ENCODE measurements around the gene RBM33.

DNA sequence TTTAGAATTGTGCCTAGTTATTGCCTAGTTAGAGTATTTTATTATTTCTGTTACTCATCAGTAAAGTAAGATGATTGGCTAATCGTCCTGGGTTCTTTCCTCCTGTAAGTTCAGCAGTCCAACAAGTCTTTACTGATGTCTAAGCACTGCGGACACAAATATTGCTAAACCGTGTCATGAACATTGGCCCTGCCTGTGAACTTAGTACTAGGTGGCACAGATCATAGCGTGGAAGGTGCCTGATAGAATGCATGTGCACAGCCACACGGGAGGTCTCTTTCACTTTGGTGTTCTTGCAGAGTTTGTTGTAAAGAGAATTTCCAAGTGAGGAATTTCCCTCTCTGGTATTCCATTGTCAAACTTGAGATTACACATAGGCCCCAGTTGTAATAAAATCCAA, 38.0 kb downstream of the RBM33 start:
- TF ChIP-seq, protein P1, sequence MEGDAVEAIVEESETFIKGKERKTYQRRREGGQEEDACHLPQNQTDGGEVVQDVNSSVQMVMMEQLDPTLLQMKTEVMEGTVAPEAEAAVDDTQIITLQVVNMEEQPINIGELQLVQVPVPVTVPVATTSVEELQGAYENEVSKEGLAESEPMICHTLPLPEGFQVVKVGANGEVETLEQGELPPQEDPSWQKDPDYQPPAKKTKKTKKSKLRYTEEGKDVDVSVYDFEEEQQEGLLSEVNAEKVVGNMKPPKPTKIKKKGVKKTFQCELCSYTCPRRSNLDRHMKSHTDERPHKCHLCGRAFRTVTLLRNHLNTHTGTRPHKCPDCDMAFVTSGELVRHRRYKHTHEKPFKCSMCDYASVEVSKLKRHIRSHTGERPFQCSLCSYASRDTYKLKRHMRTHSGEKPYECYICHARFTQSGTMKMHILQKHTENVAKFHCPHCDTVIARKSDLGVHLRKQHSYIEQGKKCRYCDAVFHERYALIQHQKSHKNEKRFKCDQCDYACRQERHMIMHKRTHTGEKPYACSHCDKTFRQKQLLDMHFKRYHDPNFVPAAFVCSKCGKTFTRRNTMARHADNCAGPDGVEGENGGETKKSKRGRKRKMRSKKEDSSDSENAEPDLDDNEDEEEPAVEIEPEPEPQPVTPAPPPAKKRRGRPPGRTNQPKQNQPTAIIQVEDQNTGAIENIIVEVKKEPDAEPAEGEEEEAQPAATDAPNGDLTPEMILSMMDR (IDR thresholded peaks at IDR 0.05; ENCODE audit: low read length): no peak
- TF ChIP-seq EZH2 (IDR thresholded peaks at IDR 0.05; ENCODE audit: borderline replicate concordance, low read length): no peak
